ENCODE data around the gene JOSD1.
A peak's percentile ranks its signal among the peaks of the same experiment; 100 is the strongest.

JOSD1 gene
- total RNA-seq: 286 reads per million, percentile 95 among the genes with 10 or more reads in this experiment

- peak; percentile 99 for DNase-seq
These were observed at the start of gene JOSD1 for GRCh38 chr22:38700789-38701628. Gene JOSD1 (minus strand): TSS chr22:38700943. CDS start chr22:38699987, 956 bp downstream.

GRCh38 chr22:38750104-38750503 is 49.4 kb upstream of the JOSD1 start:
- no peak for DNase-seq

- DNase-seq: no peak
These were observed 47.9 kb upstream of the JOSD1 start for GRCh38 chr22:38748487-38749136.

GRCh38 chr22:38745676-38746460 is 45.1 kb upstream of the JOSD1 start:
- no peak for DNase-seq

GRCh38 chr22:38744981-38745380 is 44.2 kb upstream of the JOSD1 start:
- no peak for DNase-seq

GRCh38 chr22:38742176-38742942 is 41.6 kb upstream of the JOSD1 start:
- DNase-seq: no peak

GRCh38 chr22:38741576-38741975 is 40.8 kb upstream of the JOSD1 start:
- no peak for DNase-seq

- no peak for DNase-seq
These were observed 40.4 kb upstream of the JOSD1 start for GRCh38 chr22:38741166-38741565.

- DNase-seq: no peak
These were observed 40.0 kb upstream of the JOSD1 start for GRCh38 chr22:38740754-38741153.

- no peak for DNase-seq
These were observed 39.5 kb upstream of the JOSD1 start for GRCh38 chr22:38740116-38740723.

- DNase-seq: no peak
These were observed 38.7 kb upstream of the JOSD1 start for GRCh38 chr22:38739300-38740055.

GRCh38 chr22:38738475-38739070 is 37.8 kb upstream of the JOSD1 start:
- no peak for DNase-seq

GRCh38 chr22:38737302-38738060 is 36.7 kb upstream of the JOSD1 start:
- DNase-seq: no peak

GRCh38 chr22:38736257-38736570 is 35.5 kb upstream of the JOSD1 start:
- no peak for DNase-seq

- DNase-seq: no peak
These were observed 34.9 kb upstream of the JOSD1 start for GRCh38 chr22:38735465-38736256.

- DNase-seq: no peak
These were observed 34.4 kb upstream of the JOSD1 start for GRCh38 chr22:38735126-38735464.

- no peak for DNase-seq
These were observed 33.8 kb upstream of the JOSD1 start for GRCh38 chr22:38734421-38735100.

GRCh38 chr22:38733724-38734381 is 33.1 kb upstream of the JOSD1 start:
- no peak for DNase-seq
